ENCODE measurements around the gene ADGRG7. TPM values are rescaled to one million over a fixed set of nuclear protein-coding genes. Genes with fewer than 3 reads are reported as not detected.

Gene ADGRG7
- total and polyA plus RNA-seq, 2 donors (not counting 1 experiment from before 2014, with no cell fraction given), result not detected

DNA sequence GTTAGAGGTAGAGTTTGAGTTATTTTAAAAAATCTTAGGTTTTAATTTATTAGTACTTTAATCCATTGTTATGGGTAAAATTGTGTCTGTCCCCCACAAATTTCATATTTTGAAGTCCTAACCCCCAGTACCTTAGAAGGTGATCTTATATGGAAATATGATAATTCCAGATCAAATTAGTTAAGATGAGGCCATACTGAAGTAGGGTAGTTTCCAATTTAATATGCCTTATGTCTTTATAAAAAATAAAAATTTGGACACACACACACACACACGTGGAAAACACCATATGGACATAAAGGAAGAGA is 18.6 kb upstream of the ADGRG7 start:
- Histone ChIP-seq H3K36me3 (replicated peaks in 1 of 2; ENCODE audit: control extremely low read depth in 1 of 2, control insufficient read depth in 1 of 2, extremely low read depth in 1 of 2, insufficient read depth in 2 of 2, low read length in 1 of 2) (no peaks in the 10 kb centered on the region), H3K4me3 (ENCODE audit: control extremely low read depth in 1 of 5, extremely low read depth in 1 of 5, insufficient read depth in 1 of 5, low read depth in 2 of 5, low read length in 4 of 5) (no peak overlapping the region), H4K20me1 (ENCODE audit: control insufficient read depth, insufficient read depth, low read length, poor library complexity, severe bottlenecking) (no peaks in the 10 kb centered on the region), H3K4me1 (ENCODE audit: control insufficient read depth in 2 of 2, insufficient read depth in 2 of 2, low read length in 2 of 2) (peaks cover 0 to 5% of the 10 kb centered on the region in 2 donors), H3K27ac (ENCODE audit: low read length in 2 of 2) (no peak overlapping the region), H3K27me3 (replicated peaks in 1 of 4; ENCODE audit: control extremely low read depth in 1 of 4, control insufficient read depth in 3 of 4, insufficient read depth in 4 of 4, low read length in 3 of 4) (no peaks in the 10 kb centered on the region), H3K9ac (ENCODE audit: low read length) (no peak overlapping the region), H2AFZ (ENCODE audit: insufficient read depth, low read depth, low read length, poor library complexity, severe bottlenecking) (no peak overlapping the region), H3K9me3 (ENCODE audit: control extremely low read depth in 1 of 3, control insufficient read depth in 2 of 3, insufficient read depth in 1 of 3, low read length in 2 of 3) (no peaks in the 10 kb centered on the region), H3K79me2 (ENCODE audit: control insufficient read depth, insufficient read depth, low read length) (no peaks in the 10 kb centered on the region), H3K4me2 (replicated peaks; ENCODE audit: low read depth, low read length, poor library complexity, severe bottlenecking) (no peak overlapping the region)
- H3K27ac Mint-ChIP-seq, result no peak overlapping the region
- CTCF ChIA-PET, result interaction anchor here (0.9 to 5.9 kb wide), 10 partner anchors 10 to 773 kb away, joined by 3 to 76 read pairs (median 8); partner anchors contain the start of gene CMSS1
- H3K27me3 Mint-ChIP-seq, result no peaks in the 10 kb centered on the region
- no peaks in the 10 kb centered on the region for H3K9me3 Mint-ChIP-seq (ENCODE audit: insufficient read depth)
- WGBS (ENCODE audit: insufficient coverage), result no CpG with 5 or more reads among the region's 1 CpG
- H3K4me1 Mint-ChIP-seq, result peaks cover 3% of the 10 kb centered on the region
- TF ChIP-seq EZH2 (IDR thresholded peaks at IDR 0.05; ENCODE audit: borderline replicate concordance, insufficient read depth, low read depth, low read length, poor library complexity, severe bottlenecking) (no peak), CTCF (IDR thresholded peaks at IDR 0.05) (peak; percentile 48)
- no peak overlapping the region for H3K4me3 Mint-ChIP-seq
- intact Hi-C loops (cut with micrococcal nuclease), result loop anchor here (1.0 to 5.0 kb wide), 5 partner anchors 127 to 758 kb away; partner anchors contain the start of genes LNP1 and TOMM70
- POLR2A ChIA-PET, result no interaction called here
- ATAC-seq (ENCODE audit: low read depth) (no peak), DNase-seq (no peak)

GRCh38 chr3:100591411-100591810 is 18.0 kb upstream of the ADGRG7 start:
- Histone ChIP-seq H3K9ac (ENCODE audit: low read length) (no peak overlapping the region), H3K27ac (ENCODE audit: low read length in 2 of 2) (no peak overlapping the region), H3K27me3 (replicated peaks in 1 of 4; ENCODE audit: control extremely low read depth in 1 of 4, control insufficient read depth in 3 of 4, insufficient read depth in 4 of 4, low read length in 3 of 4) (no peaks in the 10 kb centered on the region), H3K36me3 (replicated peaks in 1 of 2; ENCODE audit: control extremely low read depth in 1 of 2, control insufficient read depth in 1 of 2, extremely low read depth in 1 of 2, insufficient read depth in 2 of 2, low read length in 1 of 2) (no peaks in the 10 kb centered on the region), H2AFZ (ENCODE audit: insufficient read depth, low read depth, low read length, poor library complexity, severe bottlenecking) (no peak overlapping the region), H4K20me1 (ENCODE audit: control insufficient read depth, insufficient read depth, low read length, poor library complexity, severe bottlenecking) (no peaks in the 10 kb centered on the region), H3K79me2 (ENCODE audit: control insufficient read depth, insufficient read depth, low read length) (no peaks in the 10 kb centered on the region), H3K4me2 (replicated peaks; ENCODE audit: low read depth, low read length, poor library complexity, severe bottlenecking) (no peak overlapping the region), H3K4me1 (ENCODE audit: control insufficient read depth in 2 of 2, insufficient read depth in 2 of 2, low read length in 2 of 2) (peaks cover 0 to 5% of the 10 kb centered on the region in 2 donors), H3K9me3 (ENCODE audit: control extremely low read depth in 1 of 3, control insufficient read depth in 2 of 3, insufficient read depth in 1 of 3, low read length in 2 of 3) (no peaks in the 10 kb centered on the region), H3K4me3 (ENCODE audit: control extremely low read depth in 1 of 5, extremely low read depth in 1 of 5, insufficient read depth in 1 of 5, low read depth in 2 of 5, low read length in 4 of 5) (no peak overlapping the region)
- Mint-ChIP-seq H3K4me1 (peaks cover 3% of the 10 kb centered on the region), H3K4me3 (no peak overlapping the region), H3K27ac (no peak overlapping the region), H3K9me3 (ENCODE audit: insufficient read depth) (no peaks in the 10 kb centered on the region), H3K27me3 (no peaks in the 10 kb centered on the region)
- no peak for ATAC-seq (ENCODE audit: low read depth)
- ChIA-PET POLR2A (no interaction called here), CTCF (interaction anchor here (0.9 to 5.9 kb wide), 15 partner anchors 8 to 774 kb away, joined by 3 to 76 read pairs (median 4); partner anchors contain the start of gene CMSS1)
- intact Hi-C loops (cut with micrococcal nuclease), result loop anchor here (5.0 kb wide), 1 partner anchor 189 kb away; the partner anchor contains the start of genes LNP1 and TOMM70
- no CpG with 5 or more reads among the region's 3 CpGs for WGBS (ENCODE audit: insufficient coverage)
- DNase-seq, result no peak
- TF ChIP-seq CTCF (IDR thresholded peaks at IDR 0.05) (no peak), EZH2 (IDR thresholded peaks at IDR 0.05; ENCODE audit: borderline replicate concordance, insufficient read depth, low read depth, low read length, poor library complexity, severe bottlenecking) (no peak)
